Measurements from ENCODE around the gene PCBP3. TPM values are rescaled to one million over a fixed set of nuclear protein-coding genes. Genes with fewer than 3 reads are reported as not detected.

PCBP3 gene
- total and polyA plus RNA-seq, 10 of the 15 experiments (the other 5 are each of a cell fraction or from before 2014, with no cell fraction given) = 0.09 to 1.3 (median 0.46) TPM; not detected in 3

DNA sequence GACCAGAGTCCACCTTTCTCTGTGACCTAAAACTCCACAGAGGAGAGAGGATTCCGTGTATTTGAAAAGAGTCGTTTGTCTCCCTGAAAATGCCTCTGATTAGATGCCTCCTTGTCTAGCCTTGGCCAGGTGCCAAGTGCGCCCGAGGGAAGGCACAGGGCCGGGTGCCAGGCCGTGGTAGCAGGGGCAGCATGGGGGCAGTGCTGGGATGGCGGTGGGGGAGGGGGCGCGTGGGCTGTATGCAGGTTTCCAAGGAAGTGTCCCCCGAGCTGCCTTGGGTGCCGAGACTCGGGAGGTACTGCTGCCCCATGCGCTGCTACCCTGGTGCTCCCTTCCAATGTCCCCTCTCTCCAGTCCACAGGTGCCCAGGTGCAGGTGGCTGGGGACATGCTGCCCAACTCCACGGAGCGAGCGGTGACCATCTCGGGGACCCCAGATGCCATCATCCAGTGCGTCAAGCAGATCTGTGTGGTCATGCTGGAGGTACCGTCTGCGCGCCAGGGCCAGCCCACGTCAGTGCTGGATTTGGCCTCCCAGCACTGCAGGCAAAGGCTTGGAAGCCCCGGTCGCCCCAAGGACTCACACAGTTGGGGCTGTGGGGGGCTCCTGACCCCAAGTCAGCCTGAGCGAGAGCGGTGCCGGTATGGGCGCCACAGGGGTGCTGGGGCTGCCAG is 267.2 kb downstream of the PCBP3 start (continued):
- TF ChIP-seq, protein P1, sequence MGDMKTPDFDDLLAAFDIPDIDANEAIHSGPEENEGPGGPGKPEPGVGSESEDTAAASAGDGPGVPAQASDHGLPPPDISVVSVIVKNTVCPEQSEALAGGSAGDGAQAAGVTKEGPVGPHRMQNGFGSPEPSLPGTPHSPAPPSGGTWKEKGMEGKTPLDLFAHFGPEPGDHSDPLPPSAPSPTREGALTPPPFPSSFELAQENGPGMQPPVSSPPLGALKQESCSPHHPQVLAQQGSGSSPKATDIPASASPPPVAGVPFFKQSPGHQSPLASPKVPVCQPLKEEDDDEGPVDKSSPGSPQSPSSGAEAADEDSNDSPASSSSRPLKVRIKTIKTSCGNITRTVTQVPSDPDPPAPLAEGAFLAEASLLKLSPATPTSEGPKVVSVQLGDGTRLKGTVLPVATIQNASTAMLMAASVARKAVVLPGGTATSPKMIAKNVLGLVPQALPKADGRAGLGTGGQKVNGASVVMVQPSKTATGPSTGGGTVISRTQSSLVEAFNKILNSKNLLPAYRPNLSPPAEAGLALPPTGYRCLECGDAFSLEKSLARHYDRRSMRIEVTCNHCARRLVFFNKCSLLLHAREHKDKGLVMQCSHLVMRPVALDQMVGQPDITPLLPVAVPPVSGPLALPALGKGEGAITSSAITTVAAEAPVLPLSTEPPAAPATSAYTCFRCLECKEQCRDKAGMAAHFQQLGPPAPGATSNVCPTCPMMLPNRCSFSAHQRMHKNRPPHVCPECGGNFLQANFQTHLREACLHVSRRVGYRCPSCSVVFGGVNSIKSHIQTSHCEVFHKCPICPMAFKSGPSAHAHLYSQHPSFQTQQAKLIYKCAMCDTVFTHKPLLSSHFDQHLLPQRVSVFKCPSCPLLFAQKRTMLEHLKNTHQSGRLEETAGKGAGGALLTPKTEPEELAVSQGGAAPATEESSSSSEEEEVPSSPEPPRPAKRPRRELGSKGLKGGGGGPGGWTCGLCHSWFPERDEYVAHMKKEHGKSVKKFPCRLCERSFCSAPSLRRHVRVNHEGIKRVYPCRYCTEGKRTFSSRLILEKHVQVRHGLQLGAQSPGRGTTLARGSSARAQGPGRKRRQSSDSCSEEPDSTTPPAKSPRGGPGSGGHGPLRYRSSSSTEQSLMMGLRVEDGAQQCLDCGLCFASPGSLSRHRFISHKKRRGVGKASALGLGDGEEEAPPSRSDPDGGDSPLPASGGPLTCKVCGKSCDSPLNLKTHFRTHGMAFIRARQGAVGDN (IDR thresholded peaks at IDR 0.05) = no peak
- TF ChIP-seq SMC3 (IDR thresholded peaks at IDR 0.05; ENCODE audit: borderline replicate concordance, low read length) = no peak
- TF ChIP-seq SUPT20H (IDR thresholded peaks at IDR 0.05; ENCODE audit: borderline replicate concordance, control insufficient read depth, low read depth, low read length) = no peak
- no peak for TF ChIP-seq KAT2A (conservative IDR thresholded peaks at IDR 0.05; ENCODE audit: control insufficient read depth, low read depth, low read length)
- TF ChIP-seq PML (IDR thresholded peaks at IDR 0.05; ENCODE audit: low read length) = no peak
- no peak for TF ChIP-seq NBN (IDR thresholded peaks at IDR 0.05)
- no peak for TF ChIP-seq RBBP5 (conservative IDR thresholded peaks at IDR 0.05)
- TF ChIP-seq RAD51 (IDR thresholded peaks at IDR 0.05) = no peak

DNA sequence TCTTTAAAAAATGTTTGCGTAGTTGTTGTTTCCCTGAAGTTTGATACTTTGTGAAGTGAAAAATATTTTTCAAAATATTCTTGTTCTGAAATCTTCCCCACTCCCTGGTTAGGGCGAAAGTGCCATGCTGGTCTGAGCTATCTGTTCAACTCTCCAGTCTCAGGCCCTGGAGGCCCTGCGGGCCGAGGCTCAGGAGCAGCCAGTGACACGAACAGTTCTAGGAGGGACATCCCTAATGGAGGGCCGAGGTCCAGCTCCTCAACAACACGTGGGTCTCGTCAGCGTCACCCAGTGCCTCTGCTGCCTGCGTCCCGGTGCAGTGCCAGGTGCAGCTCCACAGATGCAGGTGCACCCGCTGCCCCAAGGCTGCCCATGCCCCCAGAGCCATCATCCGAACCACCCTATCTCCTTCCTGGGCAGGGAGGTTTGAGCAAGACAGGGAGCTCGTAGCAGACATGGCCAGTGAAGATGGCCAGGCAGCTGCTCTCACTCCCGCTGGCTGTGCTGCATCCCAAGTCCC is 268.3 kb downstream of the PCBP3 start:
- H3K4me2 ChIP-seq (ENCODE audit: control insufficient read depth, insufficient read depth) = no peak overlapping the region
- DNase-seq (ENCODE audit: low read depth, low spot score) = no peak
- ChIA-PET CTCF (no interaction called here), SMC1A (ENCODE audit: uncharacterized antibody, unreplicated experiment) (no interaction called here), POLR2A (no interaction called here), RAD21 (ENCODE audit: unreplicated experiment) (no interaction called here)
- H3K36me3 ChIP-seq (ENCODE audit: control insufficient read depth in 2 of 2, insufficient read depth in 2 of 2, low read length in 1 of 2) = no peaks in the 10 kb centered on the region
- H3K9ac ChIP-seq (ENCODE audit: control insufficient read depth, insufficient read depth, low read length) = no peak overlapping the region
- no peak for ATAC-seq
- no peak overlapping the region for H2AFZ ChIP-seq (ENCODE audit: control insufficient read depth, low read depth, low read length)
- no peak overlapping the region for H3K4me3 ChIP-seq
- in situ Hi-C loops (cut with MboI) (no loop called here), intact Hi-C loops (cut with micrococcal nuclease; ENCODE audit: unreplicated experiment) (no loop called here)
- no peak overlapping the region for H3K27ac ChIP-seq (ENCODE audit: control insufficient read depth, insufficient read depth)
- no peaks in the 10 kb centered on the region for H3K79me2 ChIP-seq (ENCODE audit: control insufficient read depth, insufficient read depth, low read length)
- H3K9me3 ChIP-seq (replicated peaks; ENCODE audit: control insufficient read depth, insufficient read depth, low read length) = no peaks in the 10 kb centered on the region
- WGBS (ENCODE audit: insufficient coverage, insufficient replicate concordance, low lambda C conversion rate, missing lambda C conversion rate) = 38% methylated on average over 15 of the region's 15 CpGs
- no peaks in the 10 kb centered on the region for H4K20me1 ChIP-seq (ENCODE audit: control insufficient read depth, insufficient read depth)
- no peaks in the 10 kb centered on the region for H3K4me1 ChIP-seq (ENCODE audit: control insufficient read depth, insufficient read depth, low read length)
- no peaks in the 10 kb centered on the region for H3K27me3 ChIP-seq (replicated peaks in 1 of 2; ENCODE audit: control insufficient read depth in 2 of 2, insufficient read depth in 2 of 2, low read length in 1 of 2)
- FAIRE-seq = no peak
- no TSS peak for BruUV-seq (replicated peaks)
- TF ChIP-seq DPF2 (IDR thresholded peaks at IDR 0.05) (no peak), IRF4 (IDR thresholded peaks at IDR 0.05; ENCODE audit: low read depth, low read length) (no peak), CREM (IDR thresholded peaks at IDR 0.05; ENCODE audit: low read depth) (no peak), YBX1 (IDR thresholded peaks at IDR 0.05) (no peak), POU2F2 (IDR thresholded peaks at IDR 0.05; ENCODE audit: borderline replicate concordance, low read depth, low read length) (no peak), FOS (IDR thresholded peaks at IDR 0.05; ENCODE audit: borderline replicate concordance, extremely low read depth, insufficient read length) (no peak), JUND (IDR thresholded peaks at IDR 0.05; ENCODE audit: low read depth, low read length) (no peak)
- TF ChIP-seq, protein P2, sequence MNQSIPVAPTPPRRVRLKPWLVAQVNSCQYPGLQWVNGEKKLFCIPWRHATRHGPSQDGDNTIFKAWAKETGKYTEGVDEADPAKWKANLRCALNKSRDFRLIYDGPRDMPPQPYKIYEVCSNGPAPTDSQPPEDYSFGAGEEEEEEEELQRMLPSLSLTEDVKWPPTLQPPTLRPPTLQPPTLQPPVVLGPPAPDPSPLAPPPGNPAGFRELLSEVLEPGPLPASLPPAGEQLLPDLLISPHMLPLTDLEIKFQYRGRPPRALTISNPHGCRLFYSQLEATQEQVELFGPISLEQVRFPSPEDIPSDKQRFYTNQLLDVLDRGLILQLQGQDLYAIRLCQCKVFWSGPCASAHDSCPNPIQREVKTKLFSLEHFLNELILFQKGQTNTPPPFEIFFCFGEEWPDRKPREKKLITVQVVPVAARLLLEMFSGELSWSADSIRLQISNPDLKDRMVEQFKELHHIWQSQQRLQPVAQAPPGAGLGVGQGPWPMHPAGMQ (IDR thresholded peaks at IDR 0.05; ENCODE audit: borderline replicate concordance) = no peak
- TF ChIP-seq, protein P3, sequence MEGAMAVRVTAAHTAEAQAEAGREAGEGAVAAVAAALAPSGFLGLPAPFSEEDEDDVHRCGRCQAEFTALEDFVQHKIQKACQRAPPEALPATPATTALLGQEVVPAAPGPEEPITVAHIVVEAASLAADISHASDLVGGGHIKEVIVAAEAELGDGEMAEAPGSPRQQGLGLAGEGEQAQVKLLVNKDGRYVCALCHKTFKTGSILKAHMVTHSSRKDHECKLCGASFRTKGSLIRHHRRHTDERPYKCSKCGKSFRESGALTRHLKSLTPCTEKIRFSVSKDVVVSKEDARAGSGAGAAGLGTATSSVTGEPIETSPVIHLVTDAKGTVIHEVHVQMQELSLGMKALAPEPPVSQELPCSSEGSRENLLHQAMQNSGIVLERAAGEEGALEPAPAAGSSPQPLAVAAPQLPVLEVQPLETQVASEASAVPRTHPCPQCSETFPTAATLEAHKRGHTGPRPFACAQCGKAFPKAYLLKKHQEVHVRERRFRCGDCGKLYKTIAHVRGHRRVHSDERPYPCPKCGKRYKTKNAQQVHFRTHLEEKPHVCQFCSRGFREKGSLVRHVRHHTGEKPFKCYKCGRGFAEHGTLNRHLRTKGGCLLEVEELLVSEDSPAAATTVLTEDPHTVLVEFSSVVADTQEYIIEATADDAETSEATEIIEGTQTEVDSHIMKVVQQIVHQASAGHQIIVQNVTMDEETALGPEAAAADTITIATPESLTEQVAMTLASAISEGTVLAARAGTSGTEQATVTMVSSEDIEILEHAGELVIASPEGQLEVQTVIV (IDR thresholded peaks at IDR 0.05; ENCODE audit: borderline replicate concordance, partially characterized antibody) = no peak

Measured in GM12878 (cell line).